ENCODE data around the gene LSM7.

- no peak for TF ChIP-seq KDM5B (IDR thresholded peaks at IDR 0.05; ENCODE audit: insufficient replicate concordance, low read depth, low read length)
- no peak for TF ChIP-seq CEBPB (tag; IDR thresholded peaks at IDR 0.05)
- no peak for TF ChIP-seq NR2C2 (CRISPR knock-in tag; IDR thresholded peaks at IDR 0.05)
- TF ChIP-seq NR2C2 (tag; IDR thresholded peaks at IDR 0.05), result no peak
- no peak for TF ChIP-seq JUND (IDR thresholded peaks at IDR 0.05; ENCODE audit: borderline replicate concordance, low read depth, low read length)
- TF ChIP-seq JUND (tag; IDR thresholded peaks at IDR 0.05; ENCODE audit: borderline replicate concordance, low read depth, low read length), result no peak
- no peak for TF ChIP-seq ATF4 (CRISPR knock-in tag; IDR thresholded peaks at IDR 0.05)
- no peak for TF ChIP-seq ETV6 (IDR thresholded peaks at IDR 0.05; ENCODE audit: borderline replicate concordance in 1 of 2, low read depth in 2 of 2, low read length in 1 of 2)
- TF ChIP-seq ETV6 (CRISPR knock-in tag; IDR thresholded peaks at IDR 0.05; ENCODE audit: borderline replicate concordance), result no peak
- TF ChIP-seq CTCF (IDR thresholded peaks at IDR 0.05 in 2 of 3, conservative IDR thresholded peaks at IDR 0.05 in 1 of 3; ENCODE audit: insufficient read depth in 2 of 3, low read depth in 1 of 3, low read length in 3 of 3), result no peak
- TF ChIP-seq HDAC6 (IDR thresholded peaks at IDR 0.05; ENCODE audit: low read depth, low read length), result no peak
These were observed 2.4 kb upstream of the LSM7 start for GRCh38 chr19:2330632-2331284.

Data from K562 (cell line).